Neural cell (in vitro differentiated cells): Measurements from ENCODE around the gene OR56A3. TPM values are rescaled to one million over a fixed set of nuclear protein-coding genes. Genes with fewer than 3 reads are reported as not detected.

ENCODE experiments used
- H2AFZ ChIP-seq: fragments of 200-600, 300-800 bp; sonication (generic), shearing (Covaris generic); 2 replicates; pipeline ENCODE4 v1.6.0; 2014; ENCODE audit warnings: low read depth, mild to moderate bottlenecking, antibody characterized with exemption, low read length, moderate library complexity
- H3F3A ChIP-seq: fragments of 200-600 bp; shearing (Covaris generic); 2 replicates; pipeline ENCODE4 v1.6.1; 2016; ENCODE audit warnings: mild to moderate bottlenecking, moderate library complexity, mixed read lengths, antibody characterized with exemption, low read length; ENCODE audit not compliant: insufficient read depth, poor library complexity, severe bottlenecking
- H3K27ac ChIP-seq: fragments of 200-600, 300-800 bp; sonication (generic), shearing (Covaris generic); 2 replicates; pipeline ENCODE4 v1.5.1; 2014; ENCODE audit warnings: mild to moderate bottlenecking, low read length, moderate library complexity
- H3K27me3 ChIP-seq: fragments of 300-800, 200-600 bp; sonication (generic), shearing (Covaris generic); 2 replicates; pipeline ENCODE4 v1.6.0; 2014; ENCODE audit warnings: mild to moderate bottlenecking, low read depth, low read length, moderate library complexity; ENCODE audit not compliant: insufficient read depth
- H3K36me3 ChIP-seq: fragments of 300-800, 200-600 bp; sonication (generic), shearing (Covaris generic); 2 replicates; pipeline ENCODE4 v1.5.1; 2014; ENCODE audit warnings: mild to moderate bottlenecking, antibody characterized with exemption, low read length, moderate library complexity; ENCODE audit not compliant: insufficient read depth
- H3K4me2 ChIP-seq: fragments of 300-800, 200-600 bp; sonication (generic), shearing (Covaris generic); 2 replicates; pipeline ENCODE4 v1.6.0; 2014; ENCODE audit warnings: mild to moderate bottlenecking, low read length
- H3K4me3 ChIP-seq: fragments of 300-800, 200-600 bp; sonication (generic), shearing (Covaris generic); 2 replicates; pipeline ENCODE4 v1.5.1; 2014; ENCODE audit warnings: mild to moderate bottlenecking, low read length, moderate library complexity
- H3K79me2 ChIP-seq: fragments of 200-600 bp; shearing (Covaris generic); replicated peaks from 2 replicates; pipeline ENCODE4 v1.6.0; 2014; ENCODE audit warnings: mild to moderate bottlenecking, low read length, moderate library complexity; ENCODE audit not compliant: insufficient read depth
- H3K9ac ChIP-seq: fragments of 300-800, 200-600 bp; sonication (generic), shearing (Covaris generic); 2 replicates; pipeline ENCODE4 v1.6.1; 2016; ENCODE audit warnings: mild to moderate bottlenecking, low read length, mixed read lengths
- H3K9me2 ChIP-seq: fragments of 200-600 bp; shearing (Covaris generic); 2 replicates; pipeline ENCODE4 v1.6.1; 2016; ENCODE audit warnings: mild to moderate bottlenecking, low read length, mixed read lengths; ENCODE audit not compliant: insufficient read depth
- H3K9me3 ChIP-seq: fragments of 200-600, 300-800 bp; sonication (generic), shearing (Covaris generic); 2 replicates; pipeline ENCODE4 v1.6.1; 2016; ENCODE audit warnings: mild to moderate bottlenecking, mixed run types, low read length, moderate library complexity, mixed read lengths
- H4K20me1 ChIP-seq: fragments of 200-600 bp; shearing (Covaris generic); 2 replicates; pipeline ENCODE4 v1.6.1; 2016; ENCODE audit warnings: mild to moderate bottlenecking, mixed run types; ENCODE audit not compliant: insufficient read depth
- EP300 ChIP-seq: fragments of 450-650 bp; conservative IDR thresholded peaks from 2 replicates; pipeline ENCODE4 v1.6.1; 2014; ENCODE audit warnings: antibody characterized with exemption, mild to moderate bottlenecking, moderate library complexity; ENCODE audit not compliant: poor library complexity, severe bottlenecking
- EZH2 ChIP-seq: fragments of 200-600, 300-800 bp; shearing (Covaris generic), sonication (generic); IDR thresholded peaks from 2 replicates; pipeline ENCODE4 v1.6.1; 2014; ENCODE audit warnings: antibody characterized with exemption, low read length, borderline replicate concordance, mild to moderate bottlenecking; ENCODE audit not compliant: insufficient read depth, poor library complexity, severe bottlenecking
- MXI1 ChIP-seq: fragments of 450-650 bp; conservative IDR thresholded peaks from 2 replicates; pipeline ENCODE4 v1.6.1; 2014; ENCODE audit warnings: antibody characterized with exemption, mild to moderate bottlenecking; ENCODE audit not compliant: poor library complexity, severe bottlenecking
- POLR2AphosphoS5 ChIP-seq: IDR thresholded peaks from 2 replicates; pipeline ENCODE4 v1.6.1; 2012
- RAD21 ChIP-seq: fragments of 450-650 bp; conservative IDR thresholded peaks from 2 replicates; pipeline ENCODE4 v1.6.1; 2014; ENCODE audit warnings: antibody characterized with exemption, mild to moderate bottlenecking, moderate library complexity
- SMC3 ChIP-seq: fragments of 450-650 bp; conservative IDR thresholded peaks from 2 replicates; pipeline ENCODE4 v1.6.1; 2014; ENCODE audit warnings: antibody characterized with exemption, mild to moderate bottlenecking, moderate library complexity; ENCODE audit not compliant: poor library complexity
- TAF1 ChIP-seq: IDR thresholded peaks from 2 replicates; pipeline ENCODE4 v1.6.1; 2012; ENCODE audit warnings: low read depth
- polyA plus RNA-seq: library from polyadenylated mRNA; depleted of rRNA; stranded (reverse); fragments of >200 nt; gene quantifications from 2 replicates; pipeline ENCODE4 v1.2.3, GENCODE V29; 2014
- TF ChIP-seq, protein P1 (sequence below): IDR thresholded peaks from 2 replicates; pipeline ENCODE4 v1.6.1; 2012; ENCODE audit warnings: borderline replicate concordance
- TF ChIP-seq, protein P2 (sequence below): fragments of 450-650 bp; IDR thresholded peaks from 2 replicates; pipeline ENCODE4 v1.5.1; 2014; ENCODE audit warnings: antibody characterized with exemption, mild to moderate bottlenecking, moderate library complexity; ENCODE audit not compliant: poor library complexity, severe bottlenecking

Gene OR56A3
- polyA plus RNA-seq, 1 donor from 2014 or later, result not detected

DNA sequence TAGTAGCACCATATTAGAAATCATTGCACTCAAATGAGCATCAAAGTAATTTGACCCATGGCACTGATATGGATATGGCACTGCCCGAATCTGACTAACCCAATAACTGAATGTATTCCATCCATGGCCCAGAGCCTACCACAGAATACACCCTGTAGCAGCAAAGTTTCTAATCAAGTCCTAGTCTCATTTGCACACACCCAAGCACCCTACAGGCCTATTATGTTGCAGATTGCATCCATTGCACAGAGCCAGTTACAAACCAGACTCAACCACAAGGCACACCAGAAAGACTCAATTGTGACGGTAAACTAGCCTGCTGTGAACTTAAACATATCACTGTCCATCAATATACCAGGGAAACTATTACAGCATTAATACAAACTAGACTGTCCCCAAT is 42.5 kb upstream of the OR56A3 start:
- no peak overlapping the region for H3K27ac ChIP-seq
- no peak overlapping the region for H3K4me2 ChIP-seq
- H3F3A ChIP-seq, result no peaks in the 10 kb centered on the region
- H2AFZ ChIP-seq, result no peak overlapping the region
- no peak overlapping the region for H3K4me3 ChIP-seq
- H4K20me1 ChIP-seq, result no peaks in the 10 kb centered on the region
- no peaks in the 10 kb centered on the region for H3K27me3 ChIP-seq
- no peaks in the 10 kb centered on the region for H3K79me2 ChIP-seq
- no peak overlapping the region for H3K9ac ChIP-seq
- no peaks in the 10 kb centered on the region for H3K9me3 ChIP-seq
- H3K36me3 ChIP-seq, result no peaks in the 10 kb centered on the region
- TF ChIP-seq EP300 (no peak), SMC3 (no peak), EZH2 (no peak), MXI1 (no peak), POLR2AphosphoS5 (no peak), RAD21 (no peak), TAF1 (no peak)
- TF ChIP-seq, protein P1, sequence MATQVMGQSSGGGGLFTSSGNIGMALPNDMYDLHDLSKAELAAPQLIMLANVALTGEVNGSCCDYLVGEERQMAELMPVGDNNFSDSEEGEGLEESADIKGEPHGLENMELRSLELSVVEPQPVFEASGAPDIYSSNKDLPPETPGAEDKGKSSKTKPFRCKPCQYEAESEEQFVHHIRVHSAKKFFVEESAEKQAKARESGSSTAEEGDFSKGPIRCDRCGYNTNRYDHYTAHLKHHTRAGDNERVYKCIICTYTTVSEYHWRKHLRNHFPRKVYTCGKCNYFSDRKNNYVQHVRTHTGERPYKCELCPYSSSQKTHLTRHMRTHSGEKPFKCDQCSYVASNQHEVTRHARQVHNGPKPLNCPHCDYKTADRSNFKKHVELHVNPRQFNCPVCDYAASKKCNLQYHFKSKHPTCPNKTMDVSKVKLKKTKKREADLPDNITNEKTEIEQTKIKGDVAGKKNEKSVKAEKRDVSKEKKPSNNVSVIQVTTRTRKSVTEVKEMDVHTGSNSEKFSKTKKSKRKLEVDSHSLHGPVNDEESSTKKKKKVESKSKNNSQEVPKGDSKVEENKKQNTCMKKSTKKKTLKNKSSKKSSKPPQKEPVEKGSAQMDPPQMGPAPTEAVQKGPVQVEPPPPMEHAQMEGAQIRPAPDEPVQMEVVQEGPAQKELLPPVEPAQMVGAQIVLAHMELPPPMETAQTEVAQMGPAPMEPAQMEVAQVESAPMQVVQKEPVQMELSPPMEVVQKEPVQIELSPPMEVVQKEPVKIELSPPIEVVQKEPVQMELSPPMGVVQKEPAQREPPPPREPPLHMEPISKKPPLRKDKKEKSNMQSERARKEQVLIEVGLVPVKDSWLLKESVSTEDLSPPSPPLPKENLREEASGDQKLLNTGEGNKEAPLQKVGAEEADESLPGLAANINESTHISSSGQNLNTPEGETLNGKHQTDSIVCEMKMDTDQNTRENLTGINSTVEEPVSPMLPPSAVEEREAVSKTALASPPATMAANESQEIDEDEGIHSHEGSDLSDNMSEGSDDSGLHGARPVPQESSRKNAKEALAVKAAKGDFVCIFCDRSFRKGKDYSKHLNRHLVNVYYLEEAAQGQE, result no peak
- TF ChIP-seq, protein P2, sequence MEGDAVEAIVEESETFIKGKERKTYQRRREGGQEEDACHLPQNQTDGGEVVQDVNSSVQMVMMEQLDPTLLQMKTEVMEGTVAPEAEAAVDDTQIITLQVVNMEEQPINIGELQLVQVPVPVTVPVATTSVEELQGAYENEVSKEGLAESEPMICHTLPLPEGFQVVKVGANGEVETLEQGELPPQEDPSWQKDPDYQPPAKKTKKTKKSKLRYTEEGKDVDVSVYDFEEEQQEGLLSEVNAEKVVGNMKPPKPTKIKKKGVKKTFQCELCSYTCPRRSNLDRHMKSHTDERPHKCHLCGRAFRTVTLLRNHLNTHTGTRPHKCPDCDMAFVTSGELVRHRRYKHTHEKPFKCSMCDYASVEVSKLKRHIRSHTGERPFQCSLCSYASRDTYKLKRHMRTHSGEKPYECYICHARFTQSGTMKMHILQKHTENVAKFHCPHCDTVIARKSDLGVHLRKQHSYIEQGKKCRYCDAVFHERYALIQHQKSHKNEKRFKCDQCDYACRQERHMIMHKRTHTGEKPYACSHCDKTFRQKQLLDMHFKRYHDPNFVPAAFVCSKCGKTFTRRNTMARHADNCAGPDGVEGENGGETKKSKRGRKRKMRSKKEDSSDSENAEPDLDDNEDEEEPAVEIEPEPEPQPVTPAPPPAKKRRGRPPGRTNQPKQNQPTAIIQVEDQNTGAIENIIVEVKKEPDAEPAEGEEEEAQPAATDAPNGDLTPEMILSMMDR, result no peak
- H3K9me2 ChIP-seq, result no peaks in the 10 kb centered on the region

DNA sequence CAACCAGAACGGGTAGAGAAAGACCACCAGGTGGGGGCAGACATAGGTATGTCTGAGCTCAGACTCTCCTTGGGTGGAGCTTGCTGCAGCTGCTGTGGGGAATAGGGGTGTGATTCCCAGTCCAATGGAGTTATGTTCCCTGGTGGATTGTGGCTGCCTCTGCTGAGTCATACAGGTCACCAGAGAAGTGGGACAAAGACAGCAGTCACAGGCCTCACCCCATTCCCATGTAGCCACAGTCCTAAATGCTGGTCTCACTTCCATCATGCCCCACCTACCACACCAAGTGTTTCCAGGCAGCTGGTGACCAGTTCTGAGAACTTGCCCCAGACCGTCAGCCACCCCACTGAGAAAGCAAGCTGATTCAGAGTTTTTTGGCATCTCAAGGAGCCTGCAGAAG is 31.5 kb upstream of the OR56A3 start:
- Histone ChIP-seq H3K9me3 (no peaks in the 10 kb centered on the region), H3F3A (no peaks in the 10 kb centered on the region), H3K79me2 (no peaks in the 10 kb centered on the region), H3K36me3 (no peaks in the 10 kb centered on the region), H3K9me2 (no peaks in the 10 kb centered on the region), H3K27me3 (no peaks in the 10 kb centered on the region), H4K20me1 (no peaks in the 10 kb centered on the region), H3K9ac (no peak overlapping the region), H3K4me3 (no peak overlapping the region), H3K4me2 (no peak overlapping the region), H2AFZ (no peak overlapping the region), H3K27ac (no peak overlapping the region)
- no peak for TF ChIP-seq EZH2
- TF ChIP-seq, protein P2, result no peak
